SK-N-SH (cell line): ENCODE results near the gene SMIM8. TPM values are rescaled to one million over a fixed set of nuclear protein-coding genes. Genes with fewer than 3 reads are reported as not detected.

Source experiments
- CTCF ChIA-PET: fragments of 300-600, 350-600 bp; formaldehyde crosslinking; extraction: SDS; loops from one replicate; lab custom pipeline; 2021; lab: Yijun Ruan, JAX
- POLR2A ChIA-PET: fragments of 350-600 bp; sonication (Branson Sonifier 250); formaldehyde crosslinking; extraction: SDS; loops from one replicate; lab custom pipeline; 2020; ENCODE audit warnings: antibody characterized with exemption, inconsistent platforms; lab: Yijun Ruan, JAX
- DNase-seq: peaks from one replicate; pipeline ENCODE4 v3.0.0; 2012
- H2AFZ ChIP-seq: fragments of 200-600 bp; sonication (generic); 2 replicates; pipeline ENCODE4 v1.8.1; 2016; ENCODE audit warnings: antibody characterized with exemption, mild to moderate bottlenecking, low read depth
- H3F3A ChIP-seq: fragments of 200-600 bp; sonication (generic); replicated peaks from 2 replicates; pipeline ENCODE3; 2016; ENCODE audit warnings: antibody characterized with exemption, mild to moderate bottlenecking; ENCODE audit not compliant: insufficient read depth
- H3K27ac ChIP-seq, 2 experiments: fragments of 200-500 bp in 1 of 2; fragments of 200-600 bp in 1 of 2; sonication (Bioruptor generic) in 1 of 2; sonication (generic), shearing (Covaris generic) in 1 of 2; 2 replicates each; pipeline versions ENCODE4 v1.5.1 to v1.6.1; 2014 to 2016; ENCODE audit warnings: low read depth in 2 of 2, inconsistent platforms in 1 of 2, low read length in 1 of 2, mild to moderate bottlenecking in 1 of 2, mixed read lengths in 1 of 2
- H3K27me3 ChIP-seq: fragments of 200-600 bp; sonication (generic), shearing (Covaris generic); 2 replicates; pipeline ENCODE4 v1.6.1; 2016; ENCODE audit warnings: mixed run types; ENCODE audit not compliant: insufficient read depth
- H3K36me3 ChIP-seq, 2 experiments: fragments of 200-500 bp in 1 of 2; fragments of 200-600 bp in 1 of 2; sonication (Bioruptor generic) in 1 of 2; sonication (generic) in 1 of 2; replicated peaks in 1 of 2; 2 replicates each; pipeline versions ENCODE3 to v1.5.1; 2014 to 2016; ENCODE audit warnings: low read length in 1 of 2, mild to moderate bottlenecking in 1 of 2; ENCODE audit not compliant: insufficient read depth in 2 of 2, control insufficient read depth in 1 of 2
- H3K4me1 ChIP-seq, 2 experiments: fragments of 200-500 bp in 1 of 2; fragments of 200-600 bp in 1 of 2; sonication (Bioruptor generic) in 1 of 2; sonication (generic), shearing (Covaris generic) in 1 of 2; 2 replicates each; pipeline versions ENCODE4 v1.5.1 to v1.6.1; 2014 to 2016; ENCODE audit warnings: low read depth in 1 of 2, low read length in 1 of 2, mixed run types in 1 of 2; ENCODE audit not compliant: insufficient read depth in 2 of 2, control insufficient read depth in 1 of 2
- H3K4me2 ChIP-seq: fragments of 200-600 bp; sonication (generic), shearing (Covaris generic); 2 replicates; pipeline ENCODE4 v1.6.1; 2017; ENCODE audit warnings: mixed run types
- H3K4me3 ChIP-seq, 2 experiments: fragments of 200-500 bp in 1 of 2; fragments of 200-600 bp in 1 of 2; sonication (Bioruptor generic) in 1 of 2; sonication (generic), shearing (Covaris generic) in 1 of 2; 2 replicates each; pipeline versions ENCODE4 v1.5.1 to v1.8.1; 2014 to 2016; ENCODE audit warnings: low read depth in 2 of 2, inconsistent platforms in 1 of 2, low read length in 1 of 2, mild to moderate bottlenecking in 1 of 2, mixed read lengths in 1 of 2, moderate library complexity in 1 of 2
- H3K79me2 ChIP-seq: fragments of 200-600 bp; sonication (generic); 2 replicates; pipeline ENCODE4 v1.8.1; 2017; ENCODE audit warnings: mild to moderate bottlenecking; ENCODE audit not compliant: insufficient read depth
- H3K9ac ChIP-seq: fragments of 200-600 bp; sonication (generic); 2 replicates; pipeline ENCODE4 v1.6.1; 2017; ENCODE audit warnings: mixed run types
- H3K9me2 ChIP-seq: fragments of 200-600 bp; sonication (generic); 2 replicates; pipeline ENCODE4 v1.6.1; 2017; ENCODE audit warnings: mixed run types
- H3K9me3 ChIP-seq: fragments of 200-600 bp; sonication (generic); 2 replicates; pipeline ENCODE4 v1.6.1; 2017; ENCODE audit warnings: mixed run types, mild to moderate bottlenecking, moderate library complexity
- H4K20me1 ChIP-seq: fragments of 200-600 bp; sonication (generic); 2 replicates; pipeline ENCODE4 v1.6.1; 2017; ENCODE audit warnings: mild to moderate bottlenecking, mixed run types; ENCODE audit not compliant: insufficient read depth
- CTCF ChIP-seq: fragments of 200-600 bp; sonication (generic); IDR thresholded peaks from 2 replicates; pipeline ENCODE4 v1.6.1; 2017; ENCODE audit warnings: antibody characterized with exemption, mild to moderate bottlenecking, moderate library complexity
- ELF1 ChIP-seq: IDR thresholded peaks from 2 replicates; pipeline ENCODE4 v1.4.0; 2012
- EP300 ChIP-seq, 2 experiments: IDR thresholded peaks; 2 replicates each; pipeline versions ENCODE4 v1.4.0 to v1.6.1; 2012; ENCODE audit warnings: borderline replicate concordance in 1 of 2, low read depth in 1 of 2, low read length in 1 of 2
- EZH2phosphoT487 ChIP-seq: fragments of 200-600 bp; sonication (generic); IDR thresholded peaks from 2 replicates; pipeline ENCODE4 v1.6.1; 2017; ENCODE audit warnings: low read depth, mixed run types, mild to moderate bottlenecking, antibody characterized with exemption, moderate library complexity, borderline replicate concordance
- FOXM1 ChIP-seq: IDR thresholded peaks from 2 replicates; pipeline ENCODE4 v1.4.0; 2012; ENCODE audit warnings: low read depth, mild to moderate bottlenecking
- GABPA ChIP-seq: IDR thresholded peaks from 2 replicates; pipeline ENCODE4 v1.4.0; 2012; ENCODE audit warnings: low read depth, mild to moderate bottlenecking
- IRF3 ChIP-seq: fragments of 150-350 bp; IDR thresholded peaks from 2 replicates; pipeline ENCODE4 v1.6.1; 2016; ENCODE audit warnings: mild to moderate bottlenecking, low read depth, low read length
- MAX ChIP-seq: IDR thresholded peaks from 2 replicates; pipeline ENCODE4 v1.4.0; 2012; ENCODE audit warnings: low read depth
- NFIC ChIP-seq: IDR thresholded peaks from 2 replicates; pipeline ENCODE4 v1.4.0; 2012; ENCODE audit warnings: borderline replicate concordance
- POLR2AphosphoS5 ChIP-seq: IDR thresholded peaks from 2 replicates; pipeline ENCODE4 v1.6.1; 2012; ENCODE audit warnings: low read depth, low read length
- RCOR1 ChIP-seq: fragments of 150-350 bp; IDR thresholded peaks from 2 replicates; pipeline ENCODE4 v1.6.1; 2017; ENCODE audit warnings: antibody characterized with exemption, low read length
- REST ChIP-seq: IDR thresholded peaks from 2 replicates; pipeline ENCODE4 v1.6.1; 2012; ENCODE audit warnings: mild to moderate bottlenecking, low read depth, low read length, moderate library complexity
- RXRA ChIP-seq: IDR thresholded peaks from 2 replicates; pipeline ENCODE4 v1.4.0; 2012; ENCODE audit warnings: low read depth, mild to moderate bottlenecking, borderline replicate concordance
- SMC3 ChIP-seq: IDR thresholded peaks from 2 replicates; pipeline ENCODE4 v1.6.1; 2012; ENCODE audit warnings: low read depth, low read length, improper control_type of control experiment
- TEAD4 ChIP-seq: IDR thresholded peaks from 2 replicates; pipeline ENCODE4 v1.4.0; 2012; ENCODE audit warnings: mild to moderate bottlenecking, borderline replicate concordance; ENCODE audit not compliant: insufficient read depth
- YY1 ChIP-seq: IDR thresholded peaks from 2 replicates; pipeline ENCODE4 v1.4.0; 2012; ENCODE audit warnings: low read depth, mild to moderate bottlenecking
- WGBS: methylation state at CpG from one replicate; pipeline ENCODE4 v1.1.6; 2017; ENCODE audit warnings: low lambda C conversion rate; 5-methylcytosine and 5-hydroxymethylcytosine counted together
- polyA plus RNA-seq, 3 experiments: library from polyadenylated mRNA; depleted of rRNA; stranded (reverse); fragments of >200 nt; gene quantifications; 2 replicates each; pipeline ENCODE4 v1.2.3, GENCODE V29; 2012
- TF ChIP-seq, protein P1 (sequence below): IDR thresholded peaks from 2 replicates; pipeline ENCODE4 v1.4.0; 2012; ENCODE audit warnings: low read depth, borderline replicate concordance
- TF ChIP-seq, protein P2 (sequence below): IDR thresholded peaks from 2 replicates; pipeline ENCODE4 v1.4.0; 2012; ENCODE audit warnings: low read depth, borderline replicate concordance

SMIM8 gene
- polyA plus RNA-seq, 1 of the 3 experiments (the other 2 are of a cell fraction), result 1.6 TPM

DNA sequence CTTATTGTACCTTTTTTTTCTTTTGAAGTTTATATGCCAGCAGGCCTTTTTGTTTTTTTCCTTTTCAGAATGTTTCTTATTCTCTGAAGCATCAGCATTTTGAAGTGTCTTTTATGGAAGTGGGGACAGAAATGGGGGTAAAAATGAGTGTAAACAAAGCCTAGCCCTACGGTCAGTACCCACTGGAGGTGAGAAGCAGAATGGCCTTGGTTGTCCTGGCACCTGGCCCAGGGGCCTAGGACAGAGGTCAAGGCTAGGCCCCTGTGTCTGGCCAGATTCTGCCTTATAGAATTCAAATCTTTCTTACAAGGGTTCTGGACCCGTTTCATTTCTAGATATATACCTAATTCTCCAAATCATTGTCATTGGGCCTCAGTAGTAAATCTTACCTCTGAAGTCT, 18.8 kb downstream of the SMIM8 start:
- no peaks in the 10 kb centered on the region for H4K20me1 ChIP-seq
- no peak for TF ChIP-seq TEAD4
- TF ChIP-seq, all 33 proteins: peak for 0
- ChIA-PET CTCF (interaction anchor here (2.4 to 2.7 kb wide), 2 partner anchors 19 to 64 kb away, joined by 7 to 13 read pairs; partner anchors contain the start of gene SMIM8), POLR2A (no interaction called here)
- no peak overlapping the region for H3K27ac ChIP-seq
- no peak overlapping the region for H3K4me3 ChIP-seq
- H3K36me3 ChIP-seq, result peaks cover 0 to 5% of the 10 kb centered on the region in 2 experiments
- H3K9me3 ChIP-seq, result no peaks in the 10 kb centered on the region
- no peak overlapping the region for H3K4me2 ChIP-seq
- no peaks in the 10 kb centered on the region for H3K9me2 ChIP-seq
- H3K4me1 ChIP-seq, result no peaks in the 10 kb centered on the region
- H3K79me2 ChIP-seq, result no peaks in the 10 kb centered on the region
- no peaks in the 10 kb centered on the region for H3F3A ChIP-seq
- 89% methylated on average over 2 of the region's 2 CpGs for WGBS
- H2AFZ ChIP-seq, result no peak overlapping the region
- H3K9ac ChIP-seq, result no peak overlapping the region
- DNase-seq, result no peak
- H3K27me3 ChIP-seq, result no peaks in the 10 kb centered on the region

GRCh38 chr6:87341899-87342298, 19.5 kb downstream of the SMIM8 start:
- Histone ChIP-seq H3K36me3 (peaks cover 0 to 6% of the 10 kb centered on the region in 2 experiments), H3F3A (no peaks in the 10 kb centered on the region), H3K79me2 (no peaks in the 10 kb centered on the region), H2AFZ (no peak overlapping the region), H3K4me2 (no peak overlapping the region), H3K27me3 (no peaks in the 10 kb centered on the region), H3K27ac (no peak overlapping the region), H4K20me1 (no peaks in the 10 kb centered on the region), H3K9me2 (no peaks in the 10 kb centered on the region), H3K4me1 (no peaks in the 10 kb centered on the region), H3K9ac (no peak overlapping the region), H3K4me3 (no peak overlapping the region), H3K9me3 (no peaks in the 10 kb centered on the region)
- 100% methylated on average over 1 of the region's 1 CpG for WGBS
- DNase-seq, result no peak
- CTCF ChIA-PET, result interaction anchor here (0.6 to 2.7 kb wide), 2 partner anchors 20 to 1795 kb away, joined by 3 to 13 read pairs; partner anchors contain the start of gene SMIM8
- no peak for TF ChIP-seq EP300 (IDR thresholded peaks at IDR 0.05; ENCODE audit: borderline replicate concordance in 1 of 2, low read depth in 1 of 2, low read length in 1 of 2)
- no peak for TF ChIP-seq CTCF
- TF ChIP-seq, protein P1, sequence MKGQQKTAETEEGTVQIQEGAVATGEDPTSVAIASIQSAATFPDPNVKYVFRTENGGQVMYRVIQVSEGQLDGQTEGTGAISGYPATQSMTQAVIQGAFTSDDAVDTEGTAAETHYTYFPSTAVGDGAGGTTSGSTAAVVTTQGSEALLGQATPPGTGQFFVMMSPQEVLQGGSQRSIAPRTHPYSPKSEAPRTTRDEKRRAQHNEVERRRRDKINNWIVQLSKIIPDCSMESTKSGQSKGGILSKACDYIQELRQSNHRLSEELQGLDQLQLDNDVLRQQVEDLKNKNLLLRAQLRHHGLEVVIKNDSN, result no peak
- TF ChIP-seq IRF3, result no peak
- no peak for TF ChIP-seq RCOR1
- TF ChIP-seq ELF1, result no peak
- TF ChIP-seq GABPA, result no peak
- no peak for TF ChIP-seq MAX
- TF ChIP-seq YY1, result no peak
- no peak for TF ChIP-seq SMC3
- no peak for TF ChIP-seq RXRA
- no peak for TF ChIP-seq POLR2AphosphoS5
- no peak for TF ChIP-seq NFIC
- no peak for TF ChIP-seq EZH2phosphoT487
- TF ChIP-seq FOXM1, result no peak
- no peak for TF ChIP-seq REST
- TF ChIP-seq, protein P2, sequence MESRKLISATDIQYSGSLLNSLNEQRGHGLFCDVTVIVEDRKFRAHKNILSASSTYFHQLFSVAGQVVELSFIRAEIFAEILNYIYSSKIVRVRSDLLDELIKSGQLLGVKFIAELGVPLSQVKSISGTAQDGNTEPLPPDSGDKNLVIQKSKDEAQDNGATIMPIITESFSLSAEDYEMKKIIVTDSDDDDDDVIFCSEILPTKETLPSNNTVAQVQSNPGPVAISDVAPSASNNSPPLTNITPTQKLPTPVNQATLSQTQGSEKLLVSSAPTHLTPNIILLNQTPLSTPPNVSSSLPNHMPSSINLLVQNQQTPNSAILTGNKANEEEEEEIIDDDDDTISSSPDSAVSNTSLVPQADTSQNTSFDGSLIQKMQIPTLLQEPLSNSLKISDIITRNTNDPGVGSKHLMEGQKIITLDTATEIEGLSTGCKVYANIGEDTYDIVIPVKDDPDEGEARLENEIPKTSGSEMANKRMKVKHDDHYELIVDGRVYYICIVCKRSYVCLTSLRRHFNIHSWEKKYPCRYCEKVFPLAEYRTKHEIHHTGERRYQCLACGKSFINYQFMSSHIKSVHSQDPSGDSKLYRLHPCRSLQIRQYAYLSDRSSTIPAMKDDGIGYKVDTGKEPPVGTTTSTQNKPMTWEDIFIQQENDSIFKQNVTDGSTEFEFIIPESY, result no peak
- POLR2A ChIA-PET, result no interaction called here
